Body of pancreas (tissue), 4 donors: ENCODE results near the gene ESPNL. TPM values are rescaled to one million over a fixed set of nuclear protein-coding genes. Genes with fewer than 3 reads are reported as not detected.

Experiments
- ATAC-seq: fragments of 150-250 bp; one replicate; pipeline ENCODE4 v1.9.1; 2016
- DNase-seq, 4 donors: peaks; one replicate each; pipeline ENCODE4 v3.0.0-alpha.2; 2019
- H3K27ac ChIP-seq, 4 donors: fragments of 200-600 bp; sonication (generic); 1 replicate in 3 of 4; 2 replicates in 1 of 4; pipeline versions ENCODE4 v1.5.1 to v1.6.1; 2016 to 2019; ENCODE audit warnings: mild to moderate bottlenecking in 1 of 4, mixed read lengths in 1 of 4, moderate library complexity in 1 of 4
- H3K27me3 ChIP-seq, 2 donors: fragments of 200-600 bp; sonication (generic); one replicate each; pipeline ENCODE4 v1.6.0; 2016; ENCODE audit warnings: mild to moderate bottlenecking in 1 of 2
- H3K36me3 ChIP-seq, 2 donors: fragments of 200-600 bp; sonication (generic); replicated peaks in 1 of 2; 2 replicates each; pipeline ENCODE4 v1.5.1; 2016; ENCODE audit warnings: low read depth in 2 of 2; ENCODE audit not compliant: insufficient read depth in 1 of 2
- H3K4me1 ChIP-seq: fragments of 200-600 bp; sonication (generic); one replicate; pipeline ENCODE4 v1.6.0; 2016
- H3K4me3 ChIP-seq, 2 donors: fragments of 200-600 bp; sonication (generic); 1 replicate in 1 of 2; 2 replicates in 1 of 2; pipeline ENCODE4 v1.5.1; 2016 to 2019
- H3K9me3 ChIP-seq, 3 donors: fragments of 200-600 bp; sonication (generic); 1 replicate in 2 of 3; 2 replicates in 1 of 3; pipeline ENCODE4 v1.5.1; 2016
- POLR2A ChIP-seq, 3 donors: fragments of 450-650 bp; IDR thresholded peaks; one replicate each; pipeline ENCODE4 v1.6.1; 2016; ENCODE audit warnings: antibody characterized with exemption in 3 of 3, mild to moderate bottlenecking in 2 of 3
- WGBS, 2 donors: methylation state at CpG; one replicate each; pipeline ENCODE4 v1.1.5; 2017; 5-methylcytosine and 5-hydroxymethylcytosine counted together
- intact Hi-C: fragments of 100-400 bp; cut with DNase I; formaldehyde crosslinking; loops from one replicate; pipeline ENCODE4 v1.15.1; 2023
- total RNA-seq, 2 donors: library from RNA; depleted of rRNA; stranded (reverse); fragments of >200 nt; gene quantifications; one replicate each; pipeline ENCODE4 v1.1.0, GENCODE V29; 2016
- TF ChIP-seq, protein P1 (sequence below), 7 experiments: fragments of 450-650 bp in 4 of 7; fragments of 200-600 bp in 3 of 7; sonication (generic) in 3 of 7; IDR thresholded peaks; one replicate each; pipeline ENCODE4 v1.5.1; 2016 to 2019; ENCODE audit warnings: antibody characterized with exemption in 7 of 7

Gene ESPNL
- total RNA-seq, 2 donors from 2014 or later, result not detected

DNA sequence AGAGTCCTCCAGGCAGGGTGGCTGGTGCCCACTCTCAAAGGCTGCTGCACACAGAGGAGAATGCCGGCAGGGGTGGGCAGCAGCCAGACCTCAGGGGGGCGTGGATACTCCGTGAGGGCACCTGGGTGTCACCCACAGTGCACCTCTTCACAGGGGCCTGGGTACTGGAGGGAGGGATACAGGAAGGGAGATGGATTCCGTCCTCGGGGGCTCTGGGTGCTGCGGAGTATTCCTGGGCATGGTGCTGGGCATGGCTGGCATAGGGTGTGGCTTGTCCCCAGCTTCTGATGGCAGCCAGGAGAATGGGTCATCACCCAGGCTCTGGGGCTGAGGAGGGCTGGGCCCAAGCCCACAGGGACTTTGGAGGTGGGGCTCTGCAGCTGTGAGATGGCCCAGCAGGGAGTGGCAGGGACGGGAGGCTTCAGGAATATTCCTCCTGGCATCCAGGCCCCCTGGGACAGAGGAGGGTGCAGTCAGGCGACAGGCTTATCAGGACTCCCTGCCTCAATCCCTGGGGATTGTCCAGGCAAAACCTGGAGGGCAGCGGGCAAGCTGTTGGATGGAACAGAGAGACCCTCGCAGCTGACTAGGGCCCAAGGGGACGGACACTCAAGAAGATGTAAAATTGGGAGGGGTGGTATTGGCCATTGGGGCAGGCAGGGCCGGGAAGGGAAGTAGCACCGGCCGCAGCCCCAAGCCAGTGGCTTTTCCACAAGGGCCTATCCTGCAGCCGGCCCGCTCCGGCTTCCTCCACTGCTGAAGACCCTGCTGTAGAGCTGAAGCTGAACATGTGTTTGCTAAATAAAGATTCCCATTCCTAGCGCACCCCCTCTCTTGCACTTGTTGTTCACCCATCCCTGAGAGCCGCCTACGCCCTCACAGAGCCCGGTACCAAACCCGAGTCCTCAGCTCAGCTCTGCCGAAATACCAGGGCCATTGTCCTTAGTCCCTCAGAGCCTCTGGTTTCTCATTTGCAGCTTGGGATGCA is 32.6 kb downstream of the ESPNL start:
- Histone ChIP-seq H3K36me3 (no peaks in the 10 kb centered on the region), H3K27me3 (no peaks in the 10 kb centered on the region), H3K9me3 (no peaks in the 10 kb centered on the region), H3K4me3 (no peak overlapping the region), H3K4me1 (no peaks in the 10 kb centered on the region), H3K27ac (no peak overlapping the region)
- intact Hi-C loops, result no loop called here
- 90% methylated on average over 21 to 22 of the region's 23 CpGs for WGBS, 2 donors
- DNase-seq (no peak), ATAC-seq (no peak)
- TF ChIP-seq, protein P1, sequence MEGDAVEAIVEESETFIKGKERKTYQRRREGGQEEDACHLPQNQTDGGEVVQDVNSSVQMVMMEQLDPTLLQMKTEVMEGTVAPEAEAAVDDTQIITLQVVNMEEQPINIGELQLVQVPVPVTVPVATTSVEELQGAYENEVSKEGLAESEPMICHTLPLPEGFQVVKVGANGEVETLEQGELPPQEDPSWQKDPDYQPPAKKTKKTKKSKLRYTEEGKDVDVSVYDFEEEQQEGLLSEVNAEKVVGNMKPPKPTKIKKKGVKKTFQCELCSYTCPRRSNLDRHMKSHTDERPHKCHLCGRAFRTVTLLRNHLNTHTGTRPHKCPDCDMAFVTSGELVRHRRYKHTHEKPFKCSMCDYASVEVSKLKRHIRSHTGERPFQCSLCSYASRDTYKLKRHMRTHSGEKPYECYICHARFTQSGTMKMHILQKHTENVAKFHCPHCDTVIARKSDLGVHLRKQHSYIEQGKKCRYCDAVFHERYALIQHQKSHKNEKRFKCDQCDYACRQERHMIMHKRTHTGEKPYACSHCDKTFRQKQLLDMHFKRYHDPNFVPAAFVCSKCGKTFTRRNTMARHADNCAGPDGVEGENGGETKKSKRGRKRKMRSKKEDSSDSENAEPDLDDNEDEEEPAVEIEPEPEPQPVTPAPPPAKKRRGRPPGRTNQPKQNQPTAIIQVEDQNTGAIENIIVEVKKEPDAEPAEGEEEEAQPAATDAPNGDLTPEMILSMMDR (IDR thresholded peaks at IDR 0.05), result no peak
- TF ChIP-seq POLR2A (IDR thresholded peaks at IDR 0.05), result no peak

DNA sequence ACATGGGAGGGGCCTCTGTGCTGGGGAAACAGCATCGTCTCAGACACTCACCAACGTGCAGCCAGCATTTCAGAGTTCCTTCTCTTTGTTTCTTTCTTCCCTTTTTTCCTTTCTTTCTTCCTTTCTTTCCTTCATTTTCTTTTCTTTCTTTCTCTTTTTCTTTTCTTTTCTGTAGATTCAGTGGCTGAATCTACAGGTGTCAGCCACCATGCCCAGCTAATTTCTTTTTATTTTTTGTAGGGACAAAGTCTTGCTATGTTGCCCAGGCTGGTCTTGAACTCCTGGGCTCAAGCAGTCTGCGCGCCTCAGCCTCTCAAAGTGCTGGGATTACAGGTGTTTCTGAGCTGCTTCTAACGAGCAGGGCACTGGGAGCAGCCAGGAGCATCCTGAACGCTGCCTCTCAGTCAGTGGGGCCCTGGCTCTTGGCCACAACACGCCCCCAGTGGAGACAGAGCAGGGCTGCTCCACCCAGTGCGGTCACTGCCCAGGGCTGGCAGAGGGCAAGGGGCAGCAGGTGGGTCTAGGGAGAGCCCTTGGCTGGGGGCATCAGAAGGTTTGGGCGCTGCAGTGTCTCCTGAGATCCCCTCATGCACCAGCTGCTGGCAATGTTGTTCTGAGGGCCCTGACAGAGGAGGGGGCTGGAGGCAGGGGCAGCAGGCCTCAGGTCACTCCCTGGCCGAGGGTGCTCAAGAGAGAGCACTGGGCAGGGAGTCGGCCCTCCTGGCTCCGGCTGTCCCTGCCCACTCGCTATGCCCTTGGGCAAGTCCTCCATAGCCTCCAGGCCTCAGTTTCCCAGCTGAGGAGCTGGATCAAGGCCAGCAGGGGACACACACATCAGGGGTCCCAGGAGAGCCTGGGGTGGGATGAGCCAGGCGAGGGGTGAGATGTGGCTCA is 33.6 kb downstream of the ESPNL start:
- 70 to 75% methylated on average over 5 to 14 of the region's 14 CpGs for WGBS, 2 donors
- no peaks in the 10 kb centered on the region for H3K9me3 ChIP-seq
- H3K27ac ChIP-seq, result no peak overlapping the region
- no peak overlapping the region for H3K4me3 ChIP-seq
- no peaks in the 10 kb centered on the region for H3K36me3 ChIP-seq
- TF ChIP-seq POLR2A (IDR thresholded peaks at IDR 0.05), result no peak
- TF ChIP-seq, protein P1 (IDR thresholded peaks at IDR 0.05), result no peak
- no peaks in the 10 kb centered on the region for H3K27me3 ChIP-seq
- ATAC-seq, result no peak
- intact Hi-C loops, result no loop called here
- no peak for DNase-seq
- no peaks in the 10 kb centered on the region for H3K4me1 ChIP-seq

DNA sequence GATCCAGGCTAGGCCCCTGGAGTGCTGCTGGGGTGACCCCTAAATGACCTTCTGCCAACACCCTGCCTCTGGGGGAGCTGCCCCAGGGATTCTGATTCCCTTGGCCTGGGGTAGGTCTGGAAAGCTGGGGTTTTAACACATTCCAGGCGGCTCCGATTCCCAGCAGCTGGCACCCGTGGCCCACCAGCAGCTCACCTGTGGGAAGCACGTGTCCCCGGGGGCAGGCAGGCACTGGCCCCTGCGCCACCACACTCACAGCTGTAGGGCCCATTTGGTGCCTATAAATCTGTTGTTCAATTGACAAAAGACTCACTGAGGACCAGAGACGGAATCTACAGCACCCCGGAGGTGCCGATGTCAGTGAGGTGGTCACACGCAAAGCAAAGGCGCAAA is 34.2 kb downstream of the ESPNL start:
- Histone ChIP-seq H3K4me3 (no peak overlapping the region), H3K36me3 (no peaks in the 10 kb centered on the region), H3K27ac (no peak overlapping the region), H3K9me3 (no peaks in the 10 kb centered on the region), H3K27me3 (no peaks in the 10 kb centered on the region), H3K4me1 (peaks cover 2% of the 10 kb centered on the region)
- no peak for TF ChIP-seq POLR2A (IDR thresholded peaks at IDR 0.05)
- TF ChIP-seq, protein P1 (IDR thresholded peaks at IDR 0.05), result no peak
- ATAC-seq (no peak), DNase-seq (no peak)
- intact Hi-C loops, result no loop called here
- WGBS, 2 donors, result 94% methylated on average over 11 of the region's 11 CpGs; no CpG with 5 or more reads in 1 of the 2 donors

DNA sequence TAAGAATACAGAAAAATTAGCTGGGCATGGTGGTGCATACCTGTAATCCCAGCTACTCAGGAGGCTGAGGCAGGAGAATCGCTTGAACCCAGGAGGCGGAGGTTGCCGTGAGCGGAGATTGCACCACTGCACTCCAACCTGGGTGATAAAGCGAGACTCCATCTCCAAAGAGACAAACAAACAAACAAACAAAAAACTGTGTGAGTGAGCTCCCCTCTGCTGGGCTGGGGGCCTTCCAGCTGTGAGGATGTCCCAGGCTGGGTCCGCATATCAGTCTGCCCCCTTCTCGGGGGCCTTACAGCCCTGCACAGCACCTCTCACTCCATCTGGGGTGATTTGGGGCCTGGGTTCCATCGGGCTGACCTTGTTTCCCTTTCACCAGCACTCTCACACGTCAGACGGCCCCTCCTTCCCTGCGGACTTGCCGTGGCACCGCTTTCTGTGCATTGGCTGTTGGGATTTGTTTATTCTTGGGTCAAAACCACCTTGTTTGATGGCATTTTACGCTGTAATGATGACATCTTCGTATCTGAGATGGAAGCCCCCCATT is 35.5 kb downstream of the ESPNL start:
- no peaks in the 10 kb centered on the region for H3K27me3 ChIP-seq
- no peak for DNase-seq
- WGBS, 2 donors, result 85 to 87% methylated on average over 15 of the region's 15 CpGs
- intact Hi-C loops, result no loop called here
- H3K4me1 ChIP-seq, result peaks cover 6% of the 10 kb centered on the region
- H3K27ac ChIP-seq, result no peak overlapping the region
- TF ChIP-seq, protein P1 (IDR thresholded peaks at IDR 0.05), result no peak
- TF ChIP-seq POLR2A (IDR thresholded peaks at IDR 0.05), result no peak
- H3K4me3 ChIP-seq, result no peak overlapping the region
- H3K9me3 ChIP-seq, result no peaks in the 10 kb centered on the region
- no peak for ATAC-seq
- no peaks in the 10 kb centered on the region for H3K36me3 ChIP-seq
